GM21423 (cell line): ENCODE measurements around the gene ALG14.
"Not testable (repeated sequence)": the region's sequence is repeated elsewhere in the genome, so short reads cannot be mapped to it uniquely, and the experiment has no call there.

ENCODE experiments used
- ATAC-seq: cut with Tn5 transposase; IDR thresholded peaks from one replicate; pipeline ENCODE4 v1.9.1; 2021; ENCODE audit warnings: mild to moderate bottlenecking, moderate library complexity; ENCODE audit not compliant: unreplicated experiment

ALG14 gene

GRCh38 chr1:95046359-95046758 is 26.4 kb downstream of the ALG14 start:
- ATAC-seq = no peak

- ATAC-seq = peak; percentile 92
These were observed 29.4 kb downstream of the ALG14 start for GRCh38 chr1:95043141-95043980.

DNA sequence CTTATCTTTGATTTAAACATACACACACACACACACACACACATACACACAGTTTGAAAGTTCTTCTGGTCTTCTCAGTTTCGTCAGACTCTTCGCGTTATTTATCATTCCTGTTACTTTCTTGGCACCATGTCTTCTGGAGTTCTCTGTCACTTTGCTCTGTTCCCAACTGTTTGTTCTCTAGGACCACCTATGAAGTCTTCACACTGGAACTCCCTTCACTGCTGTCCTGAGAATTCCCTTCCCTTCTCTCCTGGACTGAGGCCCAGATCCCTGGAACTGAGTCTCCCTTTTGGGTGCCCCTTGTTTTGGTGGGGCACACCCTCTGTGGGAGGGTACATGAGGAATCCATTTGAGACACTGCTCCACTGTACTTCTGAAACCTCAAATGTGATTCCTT is 30.5 kb downstream of the ALG14 start:
- no peak for ATAC-seq

DNA sequence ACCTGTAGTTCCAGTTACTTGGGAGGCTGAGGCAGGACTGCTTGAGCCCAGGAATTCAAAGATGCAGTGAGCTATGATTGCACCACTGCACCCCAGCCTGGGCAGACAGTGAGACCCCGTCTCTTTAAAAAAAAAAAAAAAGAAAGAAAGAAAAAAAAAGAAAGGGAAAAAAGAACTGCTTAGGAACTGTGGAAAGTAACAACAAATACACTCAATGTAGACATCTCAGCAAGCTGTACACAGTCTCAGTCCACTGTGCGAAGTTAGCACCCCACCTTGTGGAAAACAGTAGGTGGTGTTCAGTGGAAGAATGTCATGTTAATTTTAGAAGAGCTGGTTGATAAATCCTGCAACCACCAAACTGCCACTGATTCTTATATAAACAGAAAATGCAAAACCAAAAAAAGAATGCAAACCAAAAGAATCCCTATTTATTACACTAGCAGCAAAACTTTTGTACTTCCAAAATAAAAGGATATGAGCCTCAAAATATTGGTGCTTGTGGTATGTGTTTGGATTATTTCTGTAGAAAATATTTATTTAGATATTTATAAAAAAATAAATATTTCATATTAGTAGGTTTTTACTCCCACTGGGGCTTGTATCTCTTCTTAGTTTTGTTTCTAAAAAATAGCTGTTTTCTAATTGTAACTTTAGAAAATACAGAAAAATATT is 31.1 kb downstream of the ALG14 start:
- peak; percentile 55 for ATAC-seq

DNA sequence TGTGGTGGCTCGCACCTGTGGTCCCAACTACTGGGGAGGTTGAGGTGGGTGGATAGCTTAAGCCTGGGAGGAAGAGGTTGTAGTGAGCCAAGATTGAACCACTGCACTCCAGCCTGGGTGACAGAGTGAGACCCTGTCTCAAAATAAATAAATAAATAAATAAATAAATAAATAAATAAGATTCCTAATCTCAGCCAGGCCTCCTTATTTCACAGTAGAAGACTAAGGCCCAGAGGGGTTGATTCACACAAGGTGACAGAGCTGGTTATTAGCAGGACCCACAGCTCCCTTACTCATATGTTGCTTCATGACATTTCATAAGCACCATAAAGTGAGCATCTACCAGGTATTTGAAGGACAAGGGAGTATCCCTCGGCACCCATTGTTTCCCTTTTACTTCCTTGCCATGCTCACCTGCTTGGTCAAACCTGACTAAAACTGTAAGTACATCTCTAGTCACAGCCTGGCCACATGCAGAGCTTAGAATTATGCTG is 32.7 kb downstream of the ALG14 start:
- no peak for ATAC-seq

- no peak for ATAC-seq
These were observed 33.3 kb downstream of the ALG14 start for GRCh38 chr1:95039360-95040031.

- no peak for ATAC-seq
These were observed 37.2 kb downstream of the ALG14 start for GRCh38 chr1:95035536-95035935.

- ATAC-seq = no peak
These were observed 38.2 kb downstream of the ALG14 start for GRCh38 chr1:95034506-95034905.

DNA sequence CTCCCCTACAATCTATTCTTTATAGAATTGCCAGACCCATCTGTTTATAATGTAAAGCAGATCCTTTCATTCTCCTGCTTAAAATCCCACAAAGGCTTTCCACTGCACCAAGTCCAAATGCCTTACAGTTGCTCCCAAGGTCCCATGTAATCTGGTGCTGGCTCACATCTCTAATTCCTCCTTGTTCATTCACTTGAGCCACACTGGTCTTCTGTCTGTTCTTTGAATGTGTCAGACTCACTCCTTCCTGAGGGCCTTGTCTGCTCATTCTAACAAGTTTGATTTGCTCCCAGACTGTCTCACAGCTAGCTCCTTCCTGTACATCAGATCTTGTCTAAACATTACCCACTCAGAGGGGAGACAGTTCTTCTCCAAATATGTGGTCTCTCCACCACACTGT is 38.9 kb downstream of the ALG14 start:
- no peak for ATAC-seq

- no peak for ATAC-seq
These were observed 43.2 kb downstream of the ALG14 start for GRCh38 chr1:95029532-95029931.

GRCh38 chr1:95028954-95029353 is 43.8 kb downstream of the ALG14 start:
- ATAC-seq = no peak

DNA sequence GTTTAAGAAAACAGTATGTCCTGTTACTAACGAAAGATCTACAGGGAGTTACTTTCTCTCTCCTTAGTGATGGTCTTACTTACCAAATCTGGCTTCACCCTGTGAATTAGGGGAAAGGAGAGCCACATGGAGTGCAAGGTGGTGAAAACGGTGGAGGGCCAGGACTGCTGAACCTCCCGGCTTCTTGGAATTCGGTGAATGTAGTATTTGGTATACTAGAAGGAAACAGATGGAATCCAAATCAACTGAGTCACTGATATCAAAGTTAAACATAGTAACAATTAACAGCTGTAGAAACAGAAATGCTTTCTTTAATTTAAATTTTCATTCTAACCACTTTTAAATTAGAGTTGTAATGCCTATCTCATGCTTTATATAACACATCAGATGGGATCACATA is 45.7 kb downstream of the ALG14 start:
- no peak for ATAC-seq

DNA sequence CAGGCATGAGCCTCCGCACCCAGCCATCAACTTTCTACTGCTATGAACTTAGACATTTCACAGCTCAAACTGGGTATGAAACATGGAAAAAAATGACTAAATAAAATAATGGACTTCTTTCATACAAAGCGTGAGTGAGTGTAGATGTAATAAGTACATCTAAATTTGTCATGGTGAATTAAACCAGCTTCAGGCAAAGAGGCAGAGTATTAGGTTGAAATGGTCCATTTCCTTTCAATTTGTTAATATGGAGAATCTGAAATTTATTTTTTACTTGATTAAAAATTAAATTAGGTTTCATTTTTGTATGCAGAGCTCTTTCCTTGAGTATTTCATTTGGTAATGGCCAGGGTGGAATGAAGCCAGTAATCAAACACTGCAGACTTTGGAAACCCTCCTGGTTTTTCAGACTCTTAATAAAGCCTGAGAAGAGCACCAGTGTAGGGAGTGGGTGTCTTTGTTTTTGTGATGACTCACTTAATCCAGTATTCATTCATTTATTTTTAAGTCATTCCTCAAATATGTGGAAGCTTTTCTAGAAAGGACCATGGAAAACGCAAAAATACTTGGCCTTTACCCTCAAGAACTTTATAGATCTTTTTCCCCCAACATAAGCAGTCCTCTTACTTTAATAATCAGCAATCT is 49.2 kb downstream of the ALG14 start:
- ATAC-seq = no peak

DNA sequence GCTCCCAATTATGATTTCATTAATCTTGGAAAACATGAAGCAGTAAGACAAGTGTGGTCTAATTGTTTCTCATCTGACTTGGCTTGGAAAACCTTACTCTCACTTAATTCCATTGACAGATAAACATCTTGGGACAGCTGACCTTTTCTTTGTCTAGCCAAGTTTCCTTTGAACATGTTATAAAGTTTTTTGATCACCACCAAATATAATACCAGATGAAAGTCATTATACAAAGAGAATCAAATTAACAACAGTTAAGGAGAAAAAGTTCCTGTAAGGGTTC is 50.2 kb downstream of the ALG14 start:
- ATAC-seq = no peak

DNA sequence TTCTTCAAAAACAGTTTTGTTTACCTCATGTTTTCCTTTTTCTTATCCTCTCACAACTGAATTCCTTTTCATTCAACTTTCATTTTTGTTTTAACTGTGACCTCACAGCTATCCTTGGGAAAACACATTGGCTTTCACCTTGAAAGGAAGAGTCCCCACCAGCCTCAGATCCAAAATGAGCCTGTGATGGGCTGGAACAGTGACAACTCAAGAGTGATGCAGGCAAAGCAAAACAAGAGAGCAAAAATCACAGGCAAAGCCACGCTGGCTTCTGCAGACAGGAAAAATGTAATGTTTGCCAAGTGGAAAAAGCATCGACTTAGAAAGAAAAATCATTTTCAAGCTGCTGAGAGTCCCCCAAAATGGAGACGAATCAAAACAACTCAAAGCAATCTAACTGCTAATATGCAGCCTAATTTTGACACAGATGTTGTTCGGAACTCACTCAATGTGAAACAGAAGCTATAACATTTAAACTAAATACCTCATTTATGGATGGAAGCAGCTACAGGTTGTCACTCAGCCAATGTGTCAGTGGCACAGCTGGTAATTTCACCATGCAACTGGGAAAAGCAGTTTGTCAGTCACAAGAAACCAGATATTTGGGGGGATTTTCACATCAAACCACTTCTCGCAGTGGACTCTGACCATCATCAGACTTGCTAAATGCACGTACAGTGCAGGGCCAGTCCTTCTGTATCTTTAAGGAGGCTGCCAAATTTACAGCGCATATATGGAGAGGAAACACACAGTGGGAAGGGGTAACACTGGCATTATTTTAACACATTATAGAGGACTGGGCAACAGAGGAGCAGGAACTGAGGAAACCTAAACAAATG is 50.7 kb downstream of the ALG14 start:
- no peak for ATAC-seq

DNA sequence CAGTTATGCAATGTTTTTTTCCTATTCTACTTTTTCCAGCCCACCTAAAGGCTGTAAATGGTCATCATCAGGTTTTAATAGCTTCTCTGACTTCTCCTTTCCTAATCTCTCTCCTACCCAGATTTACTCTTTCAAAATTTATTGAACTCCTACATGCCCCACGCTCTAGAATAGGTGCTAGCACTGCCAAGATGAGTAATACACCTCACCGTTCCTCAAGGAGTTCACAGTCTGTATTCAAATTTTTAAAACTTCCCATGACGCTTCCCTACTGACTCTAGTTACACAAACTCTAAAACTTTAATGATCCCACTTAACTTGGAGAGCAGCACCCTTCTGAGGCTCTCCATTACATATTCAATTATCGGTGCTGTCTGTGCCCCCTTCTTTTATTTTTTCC is 51.6 kb downstream of the ALG14 start:
- no peak for ATAC-seq

DNA sequence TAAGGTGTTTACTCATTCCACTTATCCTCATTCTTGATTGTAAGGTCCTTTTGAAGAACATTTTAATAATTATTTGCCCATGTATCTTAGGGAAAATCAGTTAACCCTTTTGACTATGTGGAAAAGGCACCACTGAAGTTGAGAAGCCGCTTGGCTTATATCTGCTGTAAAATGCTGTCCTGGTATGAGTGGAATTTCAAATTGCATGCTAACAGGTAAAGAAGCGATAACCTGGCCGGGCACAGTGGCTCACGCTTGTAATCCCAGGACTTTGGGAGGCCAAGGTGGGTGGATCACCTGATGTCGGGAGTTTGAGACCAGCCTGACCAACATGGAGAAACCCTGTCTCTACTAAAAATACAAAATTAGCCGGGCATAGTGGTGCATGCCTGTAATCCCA is 53.3 kb downstream of the ALG14 start:
- ATAC-seq = not testable (repeated sequence)

DNA sequence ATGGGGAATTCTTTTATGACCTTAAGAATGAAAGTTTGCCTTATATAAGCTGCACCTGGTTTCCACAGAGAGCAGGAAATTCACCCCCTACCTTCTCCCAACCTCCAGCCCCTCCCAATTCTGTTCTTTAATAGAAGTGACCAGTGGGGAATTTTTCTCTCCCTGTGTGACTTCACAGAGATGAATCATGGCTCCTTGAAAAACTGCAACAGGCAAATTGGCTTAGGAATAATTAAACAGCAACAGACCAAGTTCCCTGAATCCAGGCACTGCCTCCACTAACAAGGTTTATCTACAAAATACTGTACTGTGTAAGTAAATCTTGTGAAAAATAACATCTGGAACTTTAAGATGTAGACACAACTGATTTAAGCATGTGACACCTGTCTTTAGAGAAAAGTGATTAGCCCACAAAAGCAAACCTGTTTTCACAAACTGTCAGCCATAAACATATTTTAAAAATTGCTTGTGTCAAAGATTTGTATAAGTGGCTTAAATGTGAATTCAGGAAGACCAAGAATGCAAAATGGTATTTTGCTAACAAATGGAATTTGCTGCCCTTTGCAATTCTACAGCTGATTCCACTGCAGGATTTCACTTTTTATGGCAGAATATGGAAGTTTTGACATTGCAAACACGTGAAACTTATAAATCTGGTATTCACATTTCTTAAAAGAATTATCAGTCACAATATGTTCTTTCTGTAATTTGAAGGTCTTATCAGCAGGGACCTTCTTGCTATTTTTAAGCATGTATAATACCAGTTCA is 54.0 kb downstream of the ALG14 start:
- ATAC-seq = no peak

DNA sequence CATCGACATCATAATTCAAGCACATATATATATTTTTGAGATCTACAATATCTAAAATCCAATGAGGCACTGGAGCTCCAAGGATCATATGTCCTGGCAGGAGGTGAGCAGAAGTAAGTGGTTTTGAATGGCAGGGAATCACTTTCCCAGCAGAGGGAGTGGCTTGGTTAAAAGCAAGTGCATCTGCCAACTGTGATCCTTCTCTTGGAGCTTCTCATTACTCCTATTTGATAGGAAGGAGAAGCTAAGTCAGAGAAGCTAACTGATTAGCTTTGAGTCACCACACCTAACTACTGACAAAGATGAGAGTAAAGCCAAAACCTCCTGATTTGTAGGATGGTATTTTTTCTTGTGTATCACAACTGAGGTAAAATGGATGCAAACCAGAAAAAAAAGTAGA is 55.0 kb downstream of the ALG14 start:
- ATAC-seq = no peak

- ATAC-seq = no peak
These were observed 57.7 kb downstream of the ALG14 start for GRCh38 chr1:95015076-95015475.
